DMS79 (cell line): ENCODE data around the gene IGF2R.

Source experiments
- DNase-seq: peaks from one replicate; lab custom pipeline; 2025; lab: John Stamatoyannopoulos, UW

Gene IGF2R

DNA sequence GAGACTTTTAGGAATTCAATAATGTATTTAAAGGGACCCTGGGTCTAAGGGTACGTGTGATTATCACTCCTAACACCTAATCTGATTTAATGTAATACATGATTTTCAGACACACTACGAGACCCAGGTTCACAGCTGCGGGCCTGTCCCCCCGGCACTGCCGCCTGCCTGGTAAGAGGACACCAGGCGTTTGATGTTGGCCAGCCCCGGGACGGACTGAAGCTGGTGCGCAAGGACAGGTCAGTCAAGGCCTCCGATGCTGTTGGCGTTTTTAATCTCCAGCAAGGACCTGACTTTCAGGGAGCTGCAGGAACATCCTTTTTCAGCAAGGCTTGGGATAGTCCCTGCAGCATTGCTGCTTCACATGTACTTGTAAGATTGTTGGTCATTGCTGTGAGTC is 58.2 kb downstream of the IGF2R start:
- DNase-seq = no peak

DNA sequence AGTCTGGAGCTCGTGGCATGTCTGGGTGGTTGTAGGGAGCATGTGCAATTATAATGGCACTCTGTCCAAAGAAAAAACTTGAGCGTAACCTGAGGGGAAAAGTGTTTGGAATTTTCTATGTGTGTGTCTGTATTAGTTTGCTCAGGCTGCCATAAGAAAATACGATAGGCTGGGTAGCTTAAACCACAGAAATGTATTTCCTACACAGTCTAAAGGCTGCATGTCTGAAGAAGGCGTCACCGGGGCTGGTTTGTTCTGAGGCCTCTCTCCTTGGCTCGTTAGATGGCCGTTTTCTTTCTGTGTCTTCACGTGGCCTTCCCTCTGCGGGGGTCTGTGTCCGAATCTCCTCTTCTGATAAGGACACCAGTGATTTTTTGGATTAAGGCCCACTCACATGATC is 59.0 kb downstream of the IGF2R start:
- no peak for DNase-seq

DNA sequence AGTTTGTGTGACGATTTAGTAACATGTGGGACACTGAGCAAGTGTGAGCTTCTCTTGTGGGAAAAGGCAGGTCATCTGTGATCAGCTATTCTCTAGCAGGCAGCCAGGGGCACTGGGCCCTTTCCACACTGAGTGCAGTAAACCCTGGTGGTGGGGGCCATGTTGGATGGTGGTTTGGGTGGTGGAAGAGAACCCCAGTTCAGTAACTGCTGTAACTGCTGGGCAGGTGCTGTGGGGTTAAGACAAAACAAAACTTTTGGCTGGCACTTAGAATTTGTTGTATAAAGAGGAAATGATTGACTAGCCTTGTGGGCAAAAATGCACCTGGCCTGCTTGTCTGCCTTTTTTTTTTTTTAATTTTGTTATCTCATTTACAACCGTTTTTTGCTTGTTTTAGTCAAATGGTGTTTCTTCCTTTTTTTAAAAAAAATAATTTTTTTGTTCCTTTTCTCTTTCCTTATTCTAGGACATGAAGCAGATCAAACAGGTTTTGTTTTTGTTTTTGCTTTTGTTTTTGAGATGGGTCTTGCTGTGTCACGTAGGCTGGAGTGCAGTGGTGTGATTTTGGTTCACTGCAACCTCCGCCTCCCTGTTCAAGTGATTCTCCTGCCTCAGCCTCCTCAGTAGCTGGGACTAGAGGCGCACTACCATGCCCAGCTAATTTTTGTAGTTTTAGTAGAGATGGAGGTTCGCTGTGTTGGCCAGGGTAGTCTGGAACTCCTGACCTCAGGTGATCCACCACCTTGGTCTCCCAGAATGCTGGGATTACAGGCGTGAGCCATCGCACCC is 59.8 kb downstream of the IGF2R start:
- DNase-seq = no peak

DNA sequence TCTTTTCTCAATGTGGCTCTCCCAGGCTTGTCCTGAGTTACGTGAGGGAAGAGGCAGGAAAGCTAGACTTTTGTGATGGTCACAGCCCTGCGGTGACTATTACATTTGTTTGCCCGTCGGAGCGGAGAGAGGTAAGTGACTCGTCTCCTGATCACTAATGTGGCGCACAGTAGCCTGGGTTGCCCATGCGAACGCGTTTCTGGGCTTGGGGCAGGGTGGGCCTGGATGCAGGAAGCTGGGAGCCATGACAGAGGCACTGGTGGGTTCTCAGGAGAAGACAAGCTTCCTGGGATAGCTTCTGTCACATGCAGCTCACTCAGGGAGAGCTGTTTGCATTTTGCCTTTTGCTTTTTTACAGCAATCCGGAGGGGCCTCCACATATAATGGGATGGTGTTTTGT is 60.6 kb downstream of the IGF2R start:
- DNase-seq = no peak

DNA sequence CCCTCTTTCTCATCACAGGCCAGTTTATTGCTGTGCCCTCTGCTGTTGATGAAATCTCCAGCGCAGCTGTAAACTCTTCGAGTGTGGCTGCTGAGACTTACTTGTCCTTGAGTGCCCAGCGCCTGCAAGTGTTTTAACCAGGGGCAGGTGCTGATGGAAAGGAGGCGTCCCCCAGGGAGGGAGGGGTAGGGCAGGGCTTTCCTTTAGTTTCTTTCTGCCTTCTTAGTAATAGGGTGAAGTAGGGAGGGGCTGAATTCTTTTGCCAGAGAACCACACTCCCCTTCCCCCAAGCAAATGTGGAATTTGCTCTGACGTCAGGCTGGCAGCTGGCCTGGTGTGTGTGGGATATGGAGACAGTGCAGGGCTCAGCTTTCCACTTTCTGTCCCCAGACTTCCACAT is 61.2 kb downstream of the IGF2R start:
- peak; percentile 94 for DNase-seq

DNA sequence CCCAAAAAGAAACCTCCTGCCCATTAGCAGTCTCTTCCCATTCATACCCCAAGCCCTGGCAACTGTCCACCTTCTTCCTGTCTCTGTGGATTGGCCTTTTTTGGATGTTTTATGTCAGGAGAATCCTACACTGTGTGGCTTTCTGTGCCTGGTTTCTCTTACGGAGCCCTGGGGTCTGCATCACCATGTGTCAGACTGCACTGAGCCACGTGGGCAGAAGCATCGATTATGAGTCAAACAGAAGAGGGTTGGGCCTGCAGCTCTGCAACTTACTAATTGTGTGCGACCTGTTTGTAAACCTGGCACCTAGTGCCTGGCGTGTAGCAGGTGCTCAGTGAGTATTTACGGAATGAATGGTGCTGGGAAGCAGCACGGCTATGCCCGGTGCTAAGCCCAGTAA is 62.6 kb downstream of the IGF2R start:
- no peak for DNase-seq

DNA sequence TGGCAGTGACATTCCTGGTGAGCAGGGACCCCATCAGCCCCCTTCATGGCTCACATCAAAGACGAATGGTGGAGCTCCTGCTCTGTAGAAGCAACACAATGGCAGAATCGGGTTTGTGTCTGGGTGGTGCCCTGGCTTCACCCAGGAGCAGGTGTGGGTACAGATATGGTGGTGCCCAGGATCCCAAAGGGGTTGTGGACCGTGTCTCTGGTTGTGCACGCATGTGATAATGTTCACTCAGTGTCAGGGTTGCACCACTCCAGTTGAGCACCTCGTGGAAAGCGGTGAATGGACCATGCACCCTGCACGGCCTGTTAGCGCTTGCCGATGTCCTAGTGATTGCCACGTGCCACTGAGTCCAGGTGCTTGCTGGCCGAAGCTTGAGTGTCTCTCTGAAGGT is 63.0 kb downstream of the IGF2R start:
- no peak for DNase-seq

DNA sequence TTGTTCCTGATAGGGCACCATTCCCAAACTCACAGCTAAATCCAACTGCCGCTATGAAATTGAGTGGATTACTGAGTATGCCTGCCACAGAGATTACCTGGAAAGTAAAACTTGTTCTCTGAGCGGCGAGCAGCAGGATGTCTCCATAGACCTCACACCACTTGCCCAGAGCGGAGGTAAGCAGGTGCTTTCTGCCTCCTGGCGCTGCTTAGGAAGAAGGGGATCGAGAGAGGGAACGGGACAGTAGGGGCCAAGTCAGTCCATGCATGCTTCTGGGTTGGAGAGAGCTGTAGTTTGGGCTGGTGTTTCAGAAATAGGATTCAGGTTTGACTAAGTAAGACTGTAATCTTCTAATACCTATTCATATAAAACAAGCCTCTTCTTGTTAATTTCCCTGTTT is 63.7 kb downstream of the IGF2R start:
- DNase-seq = no peak

DNA sequence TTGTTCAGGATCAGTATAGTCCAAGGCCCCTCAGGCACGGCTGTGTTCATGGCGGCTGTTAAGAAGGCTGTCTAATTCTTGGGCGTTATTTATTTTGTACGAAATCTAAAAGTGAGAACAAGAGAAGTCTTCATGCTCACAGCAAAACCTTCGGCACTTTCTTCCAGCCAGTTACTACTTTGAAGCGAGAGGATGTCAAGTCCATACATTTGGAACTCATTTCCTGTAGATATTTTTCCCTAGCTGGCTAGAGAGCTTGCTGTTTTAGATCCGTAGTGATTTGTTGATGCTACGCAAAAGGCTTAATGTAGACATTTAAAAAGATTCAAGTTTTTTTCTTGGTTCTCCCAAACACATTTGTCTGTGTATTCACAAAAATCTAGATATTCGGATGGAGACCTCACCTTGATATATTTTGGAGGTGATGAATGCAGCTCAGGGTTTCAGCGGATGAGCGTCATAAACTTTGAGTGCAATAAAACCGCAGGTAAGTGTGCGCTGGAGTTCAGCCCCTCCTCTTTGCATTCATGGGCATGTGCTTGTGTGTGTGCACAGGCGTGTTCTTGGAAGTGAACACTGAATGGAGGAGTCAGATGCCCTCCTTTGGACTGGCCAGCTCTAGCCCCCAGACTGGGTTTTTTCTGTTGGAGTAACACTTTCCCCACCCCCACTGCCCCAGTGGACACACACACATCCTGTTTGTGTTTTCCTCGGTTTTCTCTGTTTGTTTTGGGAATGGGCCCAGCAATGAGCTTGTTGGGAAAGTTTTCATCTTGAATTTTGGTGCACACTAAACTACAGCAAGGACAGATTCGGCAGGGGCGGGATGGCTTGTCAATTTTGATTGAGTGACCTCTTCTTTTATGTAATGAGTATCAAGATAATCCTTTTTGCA is 65.4 kb downstream of the IGF2R start:
- DNase-seq = no peak

DNA sequence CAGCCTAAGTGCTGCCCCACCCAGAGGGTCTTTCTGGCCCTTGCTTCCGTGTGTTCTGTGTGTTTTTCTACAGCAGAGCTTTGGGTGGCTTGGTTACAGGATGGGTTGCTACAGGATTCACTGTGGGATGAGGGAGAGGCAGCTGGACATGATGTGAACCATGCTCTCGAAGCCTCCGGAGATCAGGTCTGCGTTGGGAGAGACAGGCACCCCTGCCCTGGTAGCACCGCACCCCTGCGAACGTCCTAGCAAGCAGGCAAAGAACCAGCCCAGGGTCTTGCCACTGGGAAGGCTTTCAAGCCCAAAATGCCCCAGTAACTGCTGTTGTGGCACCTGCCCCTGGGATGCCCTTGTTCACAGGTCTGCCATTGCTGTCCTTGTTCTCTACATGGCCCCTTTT is 66.4 kb downstream of the IGF2R start:
- no peak for DNase-seq

DNA sequence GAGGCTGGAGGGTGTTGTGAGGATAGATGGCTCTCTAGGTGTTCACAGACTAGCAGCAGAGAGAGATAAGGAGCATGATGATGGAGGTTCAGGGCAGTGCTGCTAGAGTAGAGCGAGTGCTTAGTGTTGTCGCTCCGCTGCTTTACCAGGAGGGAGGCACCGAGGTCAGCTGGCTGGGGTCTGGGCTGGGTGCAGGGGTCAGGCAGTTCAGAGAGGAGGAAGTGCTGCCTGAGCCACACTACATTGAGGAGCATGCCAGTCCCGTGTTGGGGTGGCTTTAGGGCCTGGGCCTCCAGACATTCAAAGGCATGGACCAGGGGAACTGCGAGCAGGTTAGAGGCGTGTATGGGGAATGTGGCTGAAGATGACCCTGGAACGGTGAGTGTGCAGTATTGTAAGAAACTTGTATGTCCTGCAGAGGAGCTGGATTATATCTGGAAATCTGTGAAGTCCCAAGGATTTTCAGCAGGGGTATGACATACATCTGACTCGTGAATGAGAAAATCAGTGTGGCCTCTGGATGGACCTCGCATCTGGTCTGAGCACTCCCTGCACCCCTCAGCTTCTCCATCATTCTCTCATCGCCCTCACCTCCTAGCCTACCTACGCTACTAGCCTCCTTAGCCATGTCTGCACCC is 66.9 kb downstream of the IGF2R start:
- DNase-seq = no peak

DNA sequence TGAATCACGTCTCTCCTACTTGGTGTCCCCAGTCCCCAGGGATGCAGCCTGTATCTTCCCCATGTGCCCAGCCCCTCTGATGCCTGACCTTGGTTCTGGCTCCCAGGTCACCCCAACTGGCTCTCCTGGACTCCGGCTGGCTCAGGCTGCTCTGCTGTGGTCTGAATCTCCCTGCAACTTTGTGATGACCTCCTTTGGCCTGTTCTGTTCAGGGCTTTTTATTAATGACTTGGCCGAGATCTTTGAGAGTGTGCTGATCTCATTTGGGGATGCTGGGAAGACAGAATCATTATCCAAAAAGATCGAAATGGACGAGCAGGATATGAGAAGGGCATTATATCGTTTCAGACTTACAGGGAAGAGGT is 67.4 kb downstream of the IGF2R start:
- no peak for DNase-seq

DNA sequence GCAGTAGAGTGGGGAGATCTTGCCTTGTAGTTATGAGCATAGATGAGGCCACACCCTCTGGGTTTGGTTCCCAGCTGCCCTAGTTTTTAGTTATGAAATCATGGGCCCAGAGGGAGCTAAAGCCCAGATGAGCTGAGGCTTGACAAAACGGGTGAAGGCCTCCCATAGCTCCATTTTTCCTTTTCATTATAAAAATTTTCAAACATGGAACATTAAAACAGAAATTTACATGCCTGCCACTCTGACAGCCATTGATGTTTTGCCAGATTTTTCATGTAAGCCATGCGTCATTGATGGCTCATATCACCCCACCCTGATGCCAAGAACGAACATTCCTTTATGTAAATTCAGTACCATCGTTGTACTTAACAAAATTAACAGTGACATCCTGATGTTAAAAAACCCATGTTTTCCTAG is 67.9 kb downstream of the IGF2R start:
- no peak for DNase-seq

DNA sequence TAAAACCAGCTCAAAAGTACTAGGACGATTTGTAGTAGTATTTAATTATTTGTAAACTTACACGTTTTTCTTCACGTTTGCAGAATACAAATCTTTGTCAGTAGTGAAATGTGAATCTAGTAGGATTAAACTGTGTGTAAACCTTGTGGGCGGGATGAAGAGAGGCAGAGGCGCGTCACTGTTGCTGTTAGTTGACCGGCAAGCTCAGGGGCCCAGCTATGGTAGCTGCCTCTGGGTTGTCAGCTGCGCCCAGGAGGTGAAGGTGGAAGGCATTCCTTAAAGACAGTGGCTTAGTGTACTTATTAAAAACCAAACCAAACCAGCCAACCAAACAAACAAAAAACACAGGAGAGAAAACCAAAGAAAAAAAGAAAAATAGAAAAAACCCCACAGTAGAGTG is 69.6 kb downstream of the IGF2R start:
- DNase-seq = no peak

DNA sequence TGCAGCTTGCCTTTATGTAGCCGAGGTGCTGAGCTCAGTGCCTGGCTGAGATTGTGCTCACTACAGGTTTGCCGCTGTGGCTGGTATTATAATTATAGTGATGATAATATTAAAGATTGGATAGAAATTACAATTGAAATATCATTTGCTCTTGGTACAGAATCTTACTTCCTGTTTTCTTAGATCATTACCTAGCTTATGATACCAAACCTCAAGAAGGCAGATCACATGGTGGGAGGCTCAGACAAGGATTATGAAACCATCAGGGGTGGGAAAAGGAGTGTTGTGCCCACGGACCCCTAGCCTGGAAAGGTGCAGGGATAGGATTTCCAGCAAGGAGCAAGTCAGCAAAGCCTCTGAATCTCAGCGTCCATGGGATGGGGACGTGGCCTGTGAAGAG is 70.6 kb downstream of the IGF2R start:
- DNase-seq = no peak

DNA sequence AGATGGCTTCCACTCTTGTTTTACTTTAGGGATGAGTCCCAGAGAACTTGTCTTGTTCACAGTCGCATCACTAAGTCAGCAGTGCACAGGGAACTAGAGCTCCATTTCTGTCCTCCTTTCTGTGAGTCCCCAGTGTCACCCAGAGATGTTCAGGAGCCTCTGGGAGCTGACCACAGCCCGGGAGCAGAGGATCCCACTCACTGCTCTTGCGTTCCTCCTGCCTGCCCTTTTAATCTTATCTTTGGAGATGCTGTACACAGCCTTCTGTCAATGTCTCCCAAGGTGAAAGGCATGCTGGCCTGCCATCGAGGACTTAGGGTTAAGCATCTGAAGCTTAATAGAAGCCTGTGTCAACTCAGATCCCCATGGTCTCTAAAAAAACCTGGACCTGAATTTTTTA is 71.2 kb downstream of the IGF2R start:
- DNase-seq = no peak

DNA sequence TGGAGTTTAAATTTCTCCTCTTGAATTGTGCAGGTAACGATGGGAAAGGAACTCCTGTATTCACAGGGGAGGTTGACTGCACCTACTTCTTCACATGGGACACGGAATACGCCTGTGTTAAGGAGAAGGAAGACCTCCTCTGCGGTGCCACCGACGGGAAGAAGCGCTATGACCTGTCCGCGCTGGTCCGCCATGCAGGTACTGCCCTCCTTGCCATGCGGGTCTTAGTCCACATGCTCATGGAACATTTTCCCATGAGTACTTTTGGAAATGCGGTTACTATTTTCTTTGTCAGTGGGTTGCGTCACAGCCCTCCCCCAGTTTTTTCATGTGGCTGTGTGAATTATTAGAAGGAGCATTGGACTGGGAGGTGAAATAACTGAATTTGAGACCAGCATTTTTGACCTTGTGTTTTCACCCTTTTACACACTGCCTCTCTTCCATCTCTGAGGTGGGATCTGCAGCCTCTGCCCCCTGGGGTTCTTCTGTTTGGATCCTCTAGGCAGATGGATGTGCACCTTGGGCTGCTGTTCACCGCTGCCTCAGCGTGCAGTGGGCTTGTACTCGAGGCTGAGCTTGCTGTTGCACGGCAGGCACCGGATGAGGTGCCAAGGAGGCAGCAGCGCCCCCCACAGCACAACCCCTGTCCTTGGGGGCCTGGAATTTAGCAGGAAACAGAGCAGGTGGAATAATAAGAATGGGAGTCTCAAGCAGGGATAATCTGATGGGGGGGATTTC is 71.8 kb downstream of the IGF2R start:
- DNase-seq = no peak

DNA sequence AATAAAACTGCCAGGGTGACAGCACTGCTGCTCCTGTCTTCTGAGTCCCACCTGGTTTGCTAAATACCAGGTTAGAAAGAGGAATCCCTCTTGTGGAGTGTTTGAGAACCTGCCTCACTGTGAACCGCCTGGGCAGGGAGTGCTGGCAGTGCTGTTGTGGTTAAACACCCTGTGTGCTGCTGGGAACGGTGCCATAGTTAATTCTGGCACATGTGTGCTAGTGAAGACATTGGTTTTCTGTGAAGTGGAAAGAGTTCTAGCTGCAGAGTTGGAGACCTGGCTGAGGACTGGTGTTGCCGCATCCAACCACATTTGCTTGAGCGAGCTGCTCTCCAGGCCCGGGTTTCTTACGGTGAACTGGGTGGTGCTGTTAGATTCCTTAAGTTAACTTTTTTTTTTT is 72.7 kb downstream of the IGF2R start:
- peak; percentile 23 for DNase-seq

DNA sequence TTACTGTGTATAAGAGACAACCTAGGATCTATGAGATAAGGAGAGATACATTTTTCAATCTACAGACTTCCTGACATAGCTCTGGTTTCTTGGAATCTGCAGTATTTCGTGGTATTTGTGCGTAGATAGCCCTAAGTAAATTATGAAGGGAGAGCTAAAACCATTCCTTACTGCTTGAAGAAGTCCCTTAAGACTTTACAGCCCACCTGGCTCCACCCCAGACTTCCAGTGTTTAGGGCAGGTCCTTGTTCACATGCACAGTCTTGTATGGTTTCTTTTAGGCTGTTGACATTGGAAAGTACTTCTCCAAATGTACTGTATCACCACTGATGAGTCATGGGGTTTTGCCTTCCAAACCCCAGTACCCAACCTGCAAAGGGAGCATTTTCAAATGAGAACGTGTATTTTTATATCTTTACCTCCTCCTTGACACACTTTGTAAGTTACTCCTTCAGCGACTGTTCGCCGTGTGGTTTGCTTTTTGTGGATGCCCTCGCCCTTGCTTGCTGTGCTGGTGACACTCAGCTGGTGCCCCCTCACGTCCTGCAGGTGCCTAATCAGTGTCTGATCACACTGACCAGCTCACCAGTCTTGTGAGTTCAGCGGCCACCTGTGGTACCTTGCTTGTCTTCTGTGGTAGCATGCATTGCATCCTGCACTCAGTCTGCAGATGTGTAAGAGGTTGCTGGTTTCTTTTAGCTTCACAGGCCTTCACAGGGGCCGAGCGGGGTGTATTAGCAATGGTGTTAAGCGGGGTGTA is 73.3 kb downstream of the IGF2R start:
- no peak for DNase-seq

DNA sequence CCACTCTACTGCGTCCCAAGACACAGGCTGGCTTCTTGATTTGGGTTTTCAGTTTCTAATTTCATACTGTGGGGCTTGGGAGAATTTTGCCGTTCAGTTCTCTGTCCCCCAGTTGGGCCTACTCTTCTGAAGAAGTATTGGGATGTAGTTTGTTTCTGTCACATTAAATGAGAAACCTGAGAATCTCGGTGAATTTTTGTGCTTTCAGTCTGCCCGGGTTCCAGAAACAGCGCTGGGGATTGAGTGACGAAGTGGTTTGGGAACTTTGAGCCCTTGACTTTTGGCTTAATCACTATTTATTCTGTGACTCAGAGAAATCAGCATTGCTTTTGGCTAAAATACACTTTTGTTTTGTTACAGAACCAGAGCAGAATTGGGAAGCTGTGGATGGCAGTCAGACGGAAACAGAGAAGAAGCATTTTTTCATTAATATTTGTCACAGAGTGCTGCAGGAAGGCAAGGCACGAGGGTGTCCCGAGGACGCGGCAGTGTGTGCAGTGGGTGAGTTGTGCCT is 74.0 kb downstream of the IGF2R start:
- DNase-seq = no peak

DNA sequence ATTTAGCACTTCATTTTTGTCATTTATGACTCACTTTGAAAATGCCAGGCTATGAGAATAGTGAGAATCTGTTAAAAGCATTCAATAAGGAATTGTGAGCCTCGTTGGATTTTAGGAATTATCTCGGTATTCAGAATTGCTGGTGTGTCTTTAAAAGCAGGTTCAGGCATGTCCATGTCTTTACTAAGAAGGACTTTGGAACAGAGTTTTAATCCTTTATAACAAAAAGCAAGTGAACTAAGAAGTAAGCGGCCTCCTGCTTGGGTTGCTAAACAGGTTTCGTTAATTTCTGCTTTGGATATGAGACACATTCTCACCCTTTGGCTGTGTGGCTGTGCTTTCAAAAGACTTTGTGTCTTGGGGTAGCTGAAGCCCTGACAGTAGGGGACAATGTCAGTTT is 74.9 kb downstream of the IGF2R start:
- DNase-seq = no peak
